Tibial nerve (tissue), 4 donors: ENCODE results near the gene SMARCD2.

Experiments used
- EP300 ChIP-seq, 2 donors: sonication (generic); formaldehyde crosslinking; IDR thresholded peaks; one replicate each; pipeline ENCODE4 v1.6.1; 2017; ENCODE audit warnings: antibody characterized with exemption in 2 of 2, mild to moderate bottlenecking in 1 of 2
- POLR2A ChIP-seq, 2 donors: fragments of 450-650 bp; IDR thresholded peaks; one replicate each; pipeline ENCODE4 v1.6.1; 2017; ENCODE audit warnings: antibody characterized with exemption in 2 of 2, mild to moderate bottlenecking in 2 of 2, moderate library complexity in 2 of 2
- TF ChIP-seq, protein P1 (sequence below), 5 experiments: fragments of 200-600 bp in 3 of 5; fragments of 450-650 bp in 2 of 5; sonication (generic) in 3 of 5; IDR thresholded peaks; one replicate each; pipeline ENCODE4 v1.5.1; 2016 to 2019; ENCODE audit warnings: antibody characterized with exemption in 5 of 5, mild to moderate bottlenecking in 3 of 5, moderate library complexity in 2 of 5

DNA sequence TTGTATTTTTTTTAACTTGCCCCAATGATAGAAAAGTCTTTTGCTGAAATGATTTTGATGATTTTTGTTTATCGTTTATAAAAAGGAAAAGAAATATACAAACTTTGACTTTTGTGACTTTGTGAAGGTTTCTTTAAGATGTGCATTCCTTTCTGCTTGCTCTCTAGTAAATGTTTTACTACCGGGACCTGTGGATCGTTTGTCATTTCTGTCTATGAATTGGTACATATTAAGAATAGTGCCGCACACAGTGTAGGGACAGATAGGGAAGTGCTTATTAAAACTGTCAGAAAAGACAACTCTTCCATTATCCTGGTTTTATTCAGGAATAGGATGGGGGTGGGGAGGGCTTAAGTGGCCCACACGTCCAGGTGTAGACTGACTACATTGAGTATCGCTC is 23.4 kb downstream of the SMARCD2 start:
- TF ChIP-seq, protein P1, sequence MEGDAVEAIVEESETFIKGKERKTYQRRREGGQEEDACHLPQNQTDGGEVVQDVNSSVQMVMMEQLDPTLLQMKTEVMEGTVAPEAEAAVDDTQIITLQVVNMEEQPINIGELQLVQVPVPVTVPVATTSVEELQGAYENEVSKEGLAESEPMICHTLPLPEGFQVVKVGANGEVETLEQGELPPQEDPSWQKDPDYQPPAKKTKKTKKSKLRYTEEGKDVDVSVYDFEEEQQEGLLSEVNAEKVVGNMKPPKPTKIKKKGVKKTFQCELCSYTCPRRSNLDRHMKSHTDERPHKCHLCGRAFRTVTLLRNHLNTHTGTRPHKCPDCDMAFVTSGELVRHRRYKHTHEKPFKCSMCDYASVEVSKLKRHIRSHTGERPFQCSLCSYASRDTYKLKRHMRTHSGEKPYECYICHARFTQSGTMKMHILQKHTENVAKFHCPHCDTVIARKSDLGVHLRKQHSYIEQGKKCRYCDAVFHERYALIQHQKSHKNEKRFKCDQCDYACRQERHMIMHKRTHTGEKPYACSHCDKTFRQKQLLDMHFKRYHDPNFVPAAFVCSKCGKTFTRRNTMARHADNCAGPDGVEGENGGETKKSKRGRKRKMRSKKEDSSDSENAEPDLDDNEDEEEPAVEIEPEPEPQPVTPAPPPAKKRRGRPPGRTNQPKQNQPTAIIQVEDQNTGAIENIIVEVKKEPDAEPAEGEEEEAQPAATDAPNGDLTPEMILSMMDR (IDR thresholded peaks at IDR 0.05) = no peak
- TF ChIP-seq POLR2A (IDR thresholded peaks at IDR 0.05) (no peak), EP300 (IDR thresholded peaks at IDR 0.05) (no peak)
